ENCODE results near the gene GDPD5.

- TF ChIP-seq CTCF (conservative IDR thresholded peaks at IDR 0.05; ENCODE audit: low read length) = no peak
- TF ChIP-seq EZH2phosphoT487 (IDR thresholded peaks at IDR 0.05; ENCODE audit: borderline replicate concordance, low read depth, low read length) = no peak
Measured at GRCh38 chr11:75428281-75428724, 97.4 kb downstream of the GDPD5 start.
